Cardiac muscle cell (in vitro differentiated cells and primary cell): ENCODE data around the gene MGLL. TPM values are rescaled to one million over a fixed set of nuclear protein-coding genes. Genes with fewer than 3 reads are reported as not detected.

Source experiments
- DNase-seq, 2 donors: peaks; one replicate each; pipeline versions ENCODE4 v3.0.0 to v3.0.0-alpha.2; 2010 to 2017; ENCODE audit warnings: low read depth in 1 of 2, low spot score in 1 of 2
- H3K27ac ChIP-seq: fragments of 200-600 bp; sonication (generic); 2 replicates; pipeline ENCODE4 v1.5.1; 2016
- H3K27me3 ChIP-seq: fragments of 200-600 bp; sonication (generic); 2 replicates; pipeline ENCODE4 v1.6.0; 2016; ENCODE audit warnings: control low read depth
- H3K36me3 ChIP-seq: fragments of 200-600 bp; sonication (generic); 2 replicates; pipeline ENCODE4 v1.5.1; 2016; ENCODE audit warnings: control low read depth
- H3K4me1 ChIP-seq: fragments of 200-600 bp; sonication (generic); 2 replicates; pipeline ENCODE4 v1.8.1; 2017; ENCODE audit warnings: low read depth, mild to moderate bottlenecking, mixed run types
- H3K4me3 ChIP-seq: fragments of 200-600 bp; sonication (generic); 2 replicates; pipeline ENCODE4 v1.5.1; 2016; ENCODE audit warnings: mild to moderate bottlenecking
- H3K9me3 ChIP-seq: fragments of 200-600 bp; sonication (generic); 2 replicates; pipeline ENCODE4 v1.5.1; 2017; ENCODE audit warnings: low read depth, mild to moderate bottlenecking, control low read depth
- CTCF ChIP-seq: IDR thresholded peaks from 2 replicates; pipeline ENCODE4 v1.5.1; 2012; ENCODE audit warnings: low read depth, mild to moderate bottlenecking, low read length
- polyA plus RNA-seq: library from polyadenylated mRNA; unstranded; fragments of >200 nt; fragmentation: Nextera tagmentation; extraction: Ambion mirVana; gene quantifications from 2 replicates; pipeline ENCODE4 v1.2.1, GENCODE V29; 2016
- total RNA-seq: library from RNA; depleted of rRNA; stranded (reverse); fragments of >200 nt; gene quantifications from 2 replicates; pipeline ENCODE4 v1.2.3, GENCODE V29; 2016

The MGLL gene
- total and polyA plus RNA-seq, 2 experiments from 2014 or later: 1.0 TPM

GRCh38 chr3:127777332-127777731 lies 45.0 kb downstream of the MGLL start:
- H3K27ac ChIP-seq: no peak overlapping the region
- H3K4me3 ChIP-seq: no peak overlapping the region
- H3K4me1 ChIP-seq: peaks cover 20% of the 10 kb centered on the region
- no peaks in the 10 kb centered on the region for H3K27me3 ChIP-seq
- no peaks in the 10 kb centered on the region for H3K36me3 ChIP-seq
- no peaks in the 10 kb centered on the region for H3K9me3 ChIP-seq
- no peak for TF ChIP-seq CTCF
- no peak for DNase-seq

GRCh38 chr3:127776347-127776746 lies 46.0 kb downstream of the MGLL start:
- no peak for TF ChIP-seq CTCF
- H3K36me3 ChIP-seq: no peaks in the 10 kb centered on the region
- H3K27me3 ChIP-seq: no peaks in the 10 kb centered on the region
- no peak overlapping the region for H3K27ac ChIP-seq
- peaks cover 20% of the 10 kb centered on the region for H3K4me1 ChIP-seq
- DNase-seq: no peak
- H3K9me3 ChIP-seq: no peaks in the 10 kb centered on the region
- H3K4me3 ChIP-seq: no peak overlapping the region

- no peaks in the 10 kb centered on the region for H3K9me3 ChIP-seq
- no peaks in the 10 kb centered on the region for H3K27me3 ChIP-seq
- H3K4me3 ChIP-seq: no peak overlapping the region
- no peaks in the 10 kb centered on the region for H3K36me3 ChIP-seq
- no peak overlapping the region for H3K27ac ChIP-seq
- peak in 1 of 2 donors; percentile 67 for DNase-seq
- peaks cover 19% of the 10 kb centered on the region for H3K4me1 ChIP-seq
- TF ChIP-seq CTCF: no peak
Measured at GRCh38 chr3:127775398-127776109, 46.8 kb downstream of the MGLL start.

GRCh38 chr3:127774647-127775046 lies 47.7 kb downstream of the MGLL start:
- Histone ChIP-seq H3K9me3 (no peaks in the 10 kb centered on the region), H3K4me3 (no peak overlapping the region), H3K27ac (no peak overlapping the region), H3K4me1 (peaks cover 10% of the 10 kb centered on the region), H3K27me3 (no peaks in the 10 kb centered on the region), H3K36me3 (no peaks in the 10 kb centered on the region)
- TF ChIP-seq CTCF: no peak
- DNase-seq: no peak

GRCh38 chr3:127773752-127774395 lies 48.4 kb downstream of the MGLL start:
- H3K9me3 ChIP-seq: no peaks in the 10 kb centered on the region
- DNase-seq: no peak
- no peaks in the 10 kb centered on the region for H3K36me3 ChIP-seq
- peaks cover 8% of the 10 kb centered on the region for H3K4me1 ChIP-seq
- no peaks in the 10 kb centered on the region for H3K27me3 ChIP-seq
- H3K4me3 ChIP-seq: no peak overlapping the region
- TF ChIP-seq CTCF: no peak
- no peak overlapping the region for H3K27ac ChIP-seq
